H1 (cell line): ENCODE measurements around the gene BORCS8. TPM values are rescaled to one million over a fixed set of nuclear protein-coding genes. Genes with fewer than 3 reads are reported as not detected.

Experiments used
- CTCF ChIA-PET: fragments of 300-600 bp; sonication (Branson Sonifier 250); formaldehyde crosslinking; loops from one replicate; lab custom pipeline; 2021; ENCODE audit not compliant: partially characterized antibody; lab: Charles Lee
- POLR2A ChIA-PET: fragments of 300-600 bp; sonication (Branson Sonifier 250); formaldehyde crosslinking; loops from one replicate; lab custom pipeline; 2021; ENCODE audit warnings: inconsistent platforms; ENCODE audit not compliant: partially characterized antibody; lab: Charles Lee
- DNase-seq, 2 experiments: peaks; one replicate each; pipeline versions ENCODE4 v3.0.0 to v3.0.0-alpha.2; 2010 to 2022; ENCODE audit warnings: low spot score in 2 of 2, low read depth in 1 of 2, mixed read lengths in 1 of 2
- FAIRE-seq: peaks from 2 replicates; lab custom pipeline; 2011; peaks lifted over from hg19 to GRCh38; lab: Jason Lieb, UNC
- H2AFZ ChIP-seq: 2 replicates; pipeline ENCODE4 v1.8.1; 2012; ENCODE audit warnings: low read length, inconsistent platforms
- H2AK5ac ChIP-seq: 2 replicates; pipeline ENCODE4 v1.6.1; 2013; ENCODE audit warnings: low read depth, low read length
- H2BK120ac ChIP-seq: replicated peaks from 2 replicates; pipeline ENCODE3; 2013; ENCODE audit warnings: low read depth, low read length, inconsistent platforms
- H2BK12ac ChIP-seq: 2 replicates; pipeline ENCODE4 v1.6.1; 2013; ENCODE audit warnings: low read depth, low read length
- H2BK15ac ChIP-seq: 2 replicates; pipeline ENCODE4 v1.6.1; 2013; ENCODE audit warnings: low read length
- H2BK20ac ChIP-seq: 2 replicates; pipeline ENCODE4 v1.6.1; 2013; ENCODE audit warnings: low read length
- H2BK5ac ChIP-seq: 2 replicates; pipeline ENCODE4 v1.6.1; 2013; ENCODE audit warnings: low read depth, low read length
- H3K14ac ChIP-seq: 2 replicates; pipeline ENCODE4 v1.6.1; 2013; ENCODE audit warnings: inconsistent platforms; ENCODE audit not compliant: insufficient read length
- H3K18ac ChIP-seq: 2 replicates; pipeline ENCODE4 v1.6.1; 2013; ENCODE audit warnings: low read length; ENCODE audit errors: extremely low read depth
- H3K23ac ChIP-seq: 2 replicates; pipeline ENCODE4 v1.6.1; 2013; ENCODE audit warnings: inconsistent platforms; ENCODE audit not compliant: insufficient read length
- H3K23me2 ChIP-seq: 2 replicates; pipeline ENCODE4 v1.6.1; 2013; ENCODE audit warnings: low read depth, low read length
- H3K27ac ChIP-seq: 2 replicates; pipeline ENCODE4 v1.6.1; 2011; ENCODE audit warnings: low read depth, low read length, inconsistent platforms
- H3K27me3 ChIP-seq, 4 experiments: replicated peaks in 1 of 4; 1 replicate in 1 of 4; 2 replicates in 3 of 4; pipeline versions ENCODE4 v1.6.1 to v1.8.1; 2011 to 2013; ENCODE audit warnings: low read length in 3 of 4, mild to moderate bottlenecking in 3 of 4, inconsistent platforms in 2 of 4, mixed read lengths in 2 of 4, moderate library complexity in 1 of 4; ENCODE audit not compliant: control insufficient read depth in 3 of 4, insufficient read depth in 3 of 4; ENCODE audit errors: extremely low read depth in 1 of 4
- H3K36me3 ChIP-seq, 4 experiments: 2 replicates each; pipeline versions ENCODE4 v1.6.1 to v1.8.1; 2011 to 2013; ENCODE audit warnings: mild to moderate bottlenecking in 4 of 4, low read length in 3 of 4, moderate library complexity in 2 of 4, control low read depth in 1 of 4, inconsistent platforms in 1 of 4; ENCODE audit not compliant: insufficient read depth in 4 of 4, control insufficient read depth in 2 of 4
- H3K4ac ChIP-seq: replicated peaks from 2 replicates; pipeline ENCODE3; 2013; ENCODE audit warnings: low read length, low read depth, mixed read lengths, inconsistent platforms; ENCODE audit not compliant: insufficient read length
- H3K4me1 ChIP-seq, 4 experiments: replicated peaks in 1 of 4; 1 replicate in 1 of 4; 2 replicates in 3 of 4; pipeline versions ENCODE4 v1.6.1 to v1.8.1; 2011 to 2013; ENCODE audit warnings: low read length in 3 of 4, inconsistent platforms in 2 of 4, mixed read lengths in 1 of 4; ENCODE audit not compliant: insufficient read depth in 4 of 4, control insufficient read depth in 3 of 4
- H3K4me2 ChIP-seq, 2 experiments: 2 replicates each; pipeline versions ENCODE4 v1.6.1 to v1.8.1; 2011 to 2013; ENCODE audit warnings: low read depth in 2 of 2, low read length in 2 of 2, control low read depth in 1 of 2, inconsistent platforms in 1 of 2, mild to moderate bottlenecking in 1 of 2; ENCODE audit not compliant: insufficient read depth in 1 of 2
- H3K4me3 ChIP-seq, 4 experiments: fragments of 200-600, 300-600 bp in 1 of 4; sonication (generic), shearing (Covaris generic), sonication (Bioruptor Twin) in 1 of 4; 2 replicates each; pipeline versions ENCODE4 v1.5.1 to v1.8.1; 2011 to 2016; ENCODE audit warnings: low read length in 4 of 4, low read depth in 3 of 4, control low read depth in 2 of 4, inconsistent platforms in 2 of 4, mild to moderate bottlenecking in 2 of 4, mixed read lengths in 1 of 4, moderate library complexity in 1 of 4; ENCODE audit not compliant: insufficient read depth in 2 of 4; ENCODE audit errors: extremely low read depth in 1 of 4
- H3K56ac ChIP-seq: replicated peaks from 2 replicates; pipeline ENCODE3; 2013; ENCODE audit warnings: low read depth, mild to moderate bottlenecking, mixed read lengths, low read length, inconsistent platforms; ENCODE audit not compliant: insufficient read length
- H3K79me1 ChIP-seq: 2 replicates; pipeline ENCODE4 v1.6.1; 2013; ENCODE audit warnings: low read depth, low read length, control low read depth
- H3K79me2 ChIP-seq, 2 experiments: 2 replicates each; pipeline versions ENCODE4 v1.6.1 to v1.8.1; 2012 to 2013; ENCODE audit warnings: low read length in 2 of 2, mild to moderate bottlenecking in 2 of 2, inconsistent platforms in 1 of 2; ENCODE audit not compliant: insufficient read depth in 2 of 2, control insufficient read depth in 1 of 2
- H3K9ac ChIP-seq, 4 experiments: replicated peaks in 1 of 4; 1 replicate in 1 of 4; 2 replicates in 3 of 4; pipeline versions ENCODE4 v1.6.1 to v1.8.1; 2011 to 2013; ENCODE audit warnings: low read depth in 3 of 4, low read length in 3 of 4, control low read depth in 2 of 4, mild to moderate bottlenecking in 2 of 4, moderate library complexity in 2 of 4, inconsistent platforms in 1 of 4; ENCODE audit errors: extremely low read depth in 1 of 4
- H3K9me3 ChIP-seq, 2 experiments: 2 replicates each; pipeline versions ENCODE4 v1.6.1 to v1.8.1; 2012 to 2013; ENCODE audit warnings: mild to moderate bottlenecking in 2 of 2, moderate library complexity in 2 of 2, control low read depth in 1 of 2, inconsistent platforms in 1 of 2, low read depth in 1 of 2, low read length in 1 of 2, mixed read lengths in 1 of 2; ENCODE audit not compliant: insufficient read depth in 2 of 2
- H4K20me1 ChIP-seq, 2 experiments: replicated peaks in 1 of 2; 2 replicates each; pipeline versions ENCODE3 to v1.8.1; 2011 to 2013; ENCODE audit warnings: inconsistent platforms in 2 of 2, low read length in 2 of 2, mild to moderate bottlenecking in 1 of 2; ENCODE audit not compliant: insufficient read depth in 2 of 2, control insufficient read depth in 1 of 2
- H4K5ac ChIP-seq: 2 replicates; pipeline ENCODE4 v1.6.1; 2013; ENCODE audit warnings: low read length, low read depth, mixed read lengths, inconsistent platforms; ENCODE audit not compliant: insufficient read length
- H4K8ac ChIP-seq: 2 replicates; pipeline ENCODE4 v1.8.0; 2013; ENCODE audit warnings: mild to moderate bottlenecking, moderate library complexity, low read length, inconsistent platforms; ENCODE audit not compliant: insufficient read depth; ENCODE audit errors: extremely low read depth
- H4K91ac ChIP-seq: replicated peaks from 2 replicates; pipeline ENCODE3; 2013; ENCODE audit warnings: low read length, mixed read lengths, inconsistent platforms; ENCODE audit not compliant: insufficient read length
- CBX8 ChIP-seq: fragments of 300-800, 300-1000 bp; sonication (generic); IDR thresholded peaks from 2 replicates; pipeline ENCODE4 v1.7.1; 2016; ENCODE audit warnings: low read depth, low read length, borderline replicate concordance
- CTBP2 ChIP-seq: IDR thresholded peaks from 2 replicates; pipeline ENCODE4 v1.7.0; 2011; ENCODE audit warnings: borderline replicate concordance, mild to moderate bottlenecking, moderate library complexity, mixed read lengths, low read length; ENCODE audit not compliant: insufficient read depth, insufficient read length
- HDAC6 ChIP-seq: IDR thresholded peaks from one replicate; pipeline ENCODE4 v1.7.1; 2012; ENCODE audit warnings: low read depth, mild to moderate bottlenecking, inconsistent platforms, low read length, moderate library complexity
- NANOG ChIP-seq: IDR thresholded peaks from 2 replicates; pipeline ENCODE4 v1.6.1; 2011; ENCODE audit warnings: low read length, low read depth, mild to moderate bottlenecking, inconsistent platforms; ENCODE audit not compliant: insufficient read depth, poor library complexity, severe bottlenecking
- NRF1 ChIP-seq: IDR thresholded peaks from 2 replicates; pipeline ENCODE4 v1.6.1; 2011; ENCODE audit warnings: mild to moderate bottlenecking, low read depth, low read length, improper control_type of control experiment
- POLR2AphosphoS5 ChIP-seq: IDR thresholded peaks from 2 replicates; pipeline ENCODE4 v1.6.1; 2011; ENCODE audit warnings: low read depth, low read length
- SIN3A ChIP-seq, 2 experiments: IDR thresholded peaks in 1 of 2; conservative IDR thresholded peaks in 1 of 2; 2 replicates each; pipeline ENCODE4 v1.6.1; 2011 to 2012; ENCODE audit warnings: low read length in 2 of 2, improper control_type of control experiment in 1 of 2, low read depth in 1 of 2, mild to moderate bottlenecking in 1 of 2
- TAF7 ChIP-seq: optimal IDR thresholded peaks from 2 replicates; pipeline ENCODE3; 2011; ENCODE audit warnings: low read depth, mild to moderate bottlenecking, inconsistent platforms, low read length, moderate library complexity, borderline replicate concordance
- TBP ChIP-seq: IDR thresholded peaks from 2 replicates; pipeline ENCODE4 v1.6.1; 2011; ENCODE audit warnings: low read depth, low read length, improper control_type of control experiment
- TEAD4 ChIP-seq: IDR thresholded peaks from 2 replicates; pipeline ENCODE4 v1.6.1; 2012; ENCODE audit warnings: low read depth, low read length, inconsistent platforms, mixed read lengths
- WGBS, 2 experiments: shearing (Covaris generic) in 1 of 2; methylation state at CpG; one replicate each; pipeline versions ENCODE4 v1.1.6 to v1.1.7; 2013 to 2015; ENCODE audit warnings: low lambda C conversion rate in 2 of 2, mixed read lengths in 2 of 2, inconsistent platforms in 1 of 2, low coverage in 1 of 2, missing lambda C conversion rate in 1 of 2; ENCODE audit not compliant: insufficient replicate concordance in 2 of 2, insufficient coverage in 1 of 2, insufficient read length in 1 of 2; ENCODE audit errors: extremely low coverage in 1 of 2, missing lambda C conversion rate in 1 of 2; 5-methylcytosine and 5-hydroxymethylcytosine counted together
- polyA plus RNA-seq, 7 experiments: library from polyadenylated mRNA; depleted of rRNA in 3 of 7; stranded (reverse) in 5 of 7; unstranded in 2 of 7; fragments of >200 nt in 5 of 7; fragments of 200-250 nt in 2 of 7; gene quantifications; 1 replicate in 5 of 7; 2 replicates in 1 of 7; 4 replicates in 1 of 7; pipeline versions ENCODE4 v1.2.1 to v1.2.3, GENCODE V29; 2011 to 2013; ENCODE audit warnings: missing spikeins in 2 of 7, mixed read lengths in 2 of 7
- total RNA-seq: library from RNA; stranded (reverse); fragmentation: NEBNext Ultra II Directional; extraction: Animal tissue kit (Norgen Biotek cat#: 25700); gene quantifications from 2 replicates; pipeline ENCODE4 v1.2.1, GENCODE V29; 2021

Gene BORCS8
- total and polyA plus RNA-seq, 2 of the 8 experiments (the other 6 are each of a cell fraction or from before 2014, with no cell fraction given): 15.0 to 15.9 TPM

GRCh38 chr19:19170873-19171672 lies 20.9 kb downstream of the BORCS8 start:
- 0 out of 2 replicates have a peak overlapping the region, but pooled peaks have one; percentile 11 for H2BK12ac ChIP-seq
- H4K8ac ChIP-seq: peak overlapping the region; percentile 25; the same call in 1 of the 2 replicates
- no peak overlapping the region for H3K9ac ChIP-seq
- no peak overlapping the region for H3K4ac ChIP-seq
- no peak overlapping the region for H2BK20ac ChIP-seq
- H3K79me2 ChIP-seq: no peaks in the 10 kb centered on the region
- H2AFZ ChIP-seq: no peak overlapping the region
- H3K23me2 ChIP-seq: peaks cover 7% of the 10 kb centered on the region; the same call in 1 of the 2 replicates
- H3K79me1 ChIP-seq: no peaks in the 10 kb centered on the region
- H4K91ac ChIP-seq: no peak overlapping the region
- H4K20me1 ChIP-seq: peaks cover 0 to 8% of the 10 kb centered on the region in 2 experiments
- no peak overlapping the region for H3K27ac ChIP-seq
- ChIA-PET POLR2A (interaction anchor here (0.9 to 11.8 kb wide), 5 partner anchors 10 to 112 kb away, joined by 3 to 133 read pairs (median 6); partner anchors contain the start of gene BORCS8), CTCF (interaction anchor here (1.3 to 7.1 kb wide), 4 partner anchors 12 to 119 kb away, joined by 3 to 109 read pairs (median 45); no protein-coding TSS in a partner anchor)
- peaks cover 0 to 23% (median 11%) of the 10 kb centered on the region in 4 experiments; a peak in 6 of 7 replicates for H3K4me1 ChIP-seq
- H2BK15ac ChIP-seq: no peak overlapping the region
- no peak overlapping the region for H2AK5ac ChIP-seq
- H3K36me3 ChIP-seq: no peaks in the 10 kb centered on the region; a peak in 1 of 8 replicates
- DNase-seq (no peak), FAIRE-seq (no peak)
- H3K4me3 ChIP-seq: peak overlapping the region in 2 of 4 experiments; percentile 10 to 59; a peak in 1 of 8 replicates
- H2BK120ac ChIP-seq: no peak overlapping the region
- H3K56ac ChIP-seq: no peak overlapping the region
- TF ChIP-seq CTBP2: no peak
- no peak for TF ChIP-seq TAF7
- TF ChIP-seq POLR2AphosphoS5: no peak
- TF ChIP-seq CBX8: no peak
- no peak for TF ChIP-seq NANOG
- TF ChIP-seq NRF1: no peak
- TF ChIP-seq TEAD4: no peak
- TF ChIP-seq TBP: no peak
- TF ChIP-seq SIN3A (conservative IDR thresholded peaks at IDR 0.05 in 1 of 2, IDR thresholded peaks at IDR 0.05 in 1 of 2; ENCODE audit: low read depth in 1 of 2, low read length in 2 of 2): no peak
- no peak for TF ChIP-seq HDAC6
- WGBS, 2 experiments: 76% methylated on average over 6 of the region's 6 CpGs; no CpG with 5 or more reads in 1 of the 2 experiments
- H3K14ac ChIP-seq: no peak overlapping the region
- H3K9me3 ChIP-seq: no peaks in the 10 kb centered on the region
- H4K5ac ChIP-seq: no peak overlapping the region
- H3K4me2 ChIP-seq: peak overlapping the region; percentile 70 to 81
- peaks cover 2 to 16% (median 11%) of the 10 kb centered on the region in 4 experiments for H3K27me3 ChIP-seq
- H3K18ac ChIP-seq: no peak overlapping the region; the same call in 1 of the 2 replicates
- H2BK5ac ChIP-seq: 0 out of 2 replicates have a peak overlapping the region, but pooled peaks have one; percentile 18
- H3K23ac ChIP-seq: no peak overlapping the region
